ENCODE measurements around the gene CAVIN1.

DNA sequence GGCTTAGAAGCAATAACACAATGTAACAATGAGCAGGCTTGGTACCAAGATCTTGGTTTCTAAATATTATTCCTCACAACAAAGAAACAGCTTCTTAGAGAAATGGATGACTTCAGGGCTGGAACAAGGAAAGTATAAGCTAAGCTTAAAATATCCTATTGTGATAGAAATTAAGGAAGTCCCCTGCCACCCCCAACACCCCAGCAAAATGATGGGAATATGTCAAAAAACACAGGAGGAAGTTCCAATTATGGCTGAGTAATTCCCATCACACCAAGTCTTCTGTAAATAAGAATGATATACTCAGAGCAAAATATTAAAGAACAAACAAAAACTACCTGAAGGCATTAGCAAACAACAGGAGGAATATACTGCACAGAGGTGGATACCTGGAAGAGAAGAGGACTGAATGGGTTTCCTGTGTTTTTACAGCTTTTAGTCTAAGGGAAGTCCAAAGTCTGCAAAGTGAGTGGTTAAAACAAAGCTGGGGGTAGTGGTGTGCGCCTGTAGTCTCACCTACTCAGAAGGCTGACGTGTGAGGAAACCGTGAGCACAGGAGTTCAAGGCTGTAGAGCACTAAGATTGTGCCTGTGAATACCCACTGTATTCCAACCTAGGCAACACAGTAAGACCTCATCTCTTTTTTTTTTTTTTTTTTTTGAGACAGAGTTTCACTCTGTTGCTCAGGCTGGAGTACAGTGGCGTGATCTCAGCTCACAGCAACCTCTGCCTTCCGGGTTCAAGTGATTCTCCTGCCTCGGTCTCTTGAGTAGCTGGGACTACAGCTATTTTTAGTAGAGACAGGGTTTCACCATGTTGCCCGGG, 18.5 kb upstream of the CAVIN1 start:
- TF ChIP-seq, protein P1, sequence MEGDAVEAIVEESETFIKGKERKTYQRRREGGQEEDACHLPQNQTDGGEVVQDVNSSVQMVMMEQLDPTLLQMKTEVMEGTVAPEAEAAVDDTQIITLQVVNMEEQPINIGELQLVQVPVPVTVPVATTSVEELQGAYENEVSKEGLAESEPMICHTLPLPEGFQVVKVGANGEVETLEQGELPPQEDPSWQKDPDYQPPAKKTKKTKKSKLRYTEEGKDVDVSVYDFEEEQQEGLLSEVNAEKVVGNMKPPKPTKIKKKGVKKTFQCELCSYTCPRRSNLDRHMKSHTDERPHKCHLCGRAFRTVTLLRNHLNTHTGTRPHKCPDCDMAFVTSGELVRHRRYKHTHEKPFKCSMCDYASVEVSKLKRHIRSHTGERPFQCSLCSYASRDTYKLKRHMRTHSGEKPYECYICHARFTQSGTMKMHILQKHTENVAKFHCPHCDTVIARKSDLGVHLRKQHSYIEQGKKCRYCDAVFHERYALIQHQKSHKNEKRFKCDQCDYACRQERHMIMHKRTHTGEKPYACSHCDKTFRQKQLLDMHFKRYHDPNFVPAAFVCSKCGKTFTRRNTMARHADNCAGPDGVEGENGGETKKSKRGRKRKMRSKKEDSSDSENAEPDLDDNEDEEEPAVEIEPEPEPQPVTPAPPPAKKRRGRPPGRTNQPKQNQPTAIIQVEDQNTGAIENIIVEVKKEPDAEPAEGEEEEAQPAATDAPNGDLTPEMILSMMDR (IDR thresholded peaks at IDR 0.05) = no peak
- no peak for TF ChIP-seq POLR2A (IDR thresholded peaks at IDR 0.05)

Measured in Peyer's patch (tissue), 4 donors.